ENCODE data around the gene POLR1B. TPM values are rescaled to one million over a fixed set of nuclear protein-coding genes. Genes with fewer than 3 reads are reported as not detected.

POLR1B gene
- total and polyA plus RNA-seq, 2 of the 13 experiments (the other 11 are each of a cell fraction or from before 2014, with no cell fraction given) = 18.3 to 46.0 TPM

DNA sequence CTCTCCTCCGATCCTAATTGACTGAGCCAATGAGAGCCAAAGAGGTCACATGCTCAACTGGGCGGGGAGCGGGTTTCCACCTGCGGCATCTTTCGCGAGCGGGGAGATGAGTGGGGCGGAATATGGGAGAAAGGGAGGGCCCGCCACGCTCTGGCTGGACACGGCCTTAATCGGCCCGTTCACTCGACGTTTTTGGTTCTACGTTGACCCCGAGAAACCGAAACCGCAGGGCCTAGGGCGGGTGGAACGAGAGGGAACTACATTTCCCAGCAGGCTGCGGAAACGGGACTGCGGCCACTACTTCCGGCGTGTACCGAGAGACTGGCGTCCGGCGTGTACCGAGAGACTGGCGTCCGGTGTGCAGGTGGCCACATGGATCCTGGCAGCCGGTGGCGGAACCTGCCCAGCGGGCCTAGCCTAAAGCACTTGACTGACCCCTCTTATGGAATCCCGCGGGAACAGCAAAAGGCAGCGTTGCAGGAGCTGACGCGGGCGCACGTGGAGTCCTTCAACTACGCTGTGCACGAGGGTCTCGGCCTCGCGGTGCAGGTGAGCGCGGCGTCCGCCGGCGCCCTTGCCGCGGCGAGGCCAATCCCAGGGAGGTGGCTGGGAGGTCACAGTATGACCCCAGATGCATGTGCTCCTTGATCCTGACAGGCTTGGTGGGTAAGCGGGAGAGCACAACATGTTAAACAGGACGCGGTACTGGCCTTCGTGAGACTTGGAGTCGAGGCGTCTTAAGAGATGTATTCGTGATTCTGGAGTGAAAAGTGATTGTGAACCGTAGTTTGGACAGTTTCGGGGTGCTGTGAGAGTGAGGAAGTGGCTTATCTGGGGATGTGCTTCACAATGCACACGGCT, at the start of gene POLR1B (continued):
- TF ChIP-seq, protein P1, sequence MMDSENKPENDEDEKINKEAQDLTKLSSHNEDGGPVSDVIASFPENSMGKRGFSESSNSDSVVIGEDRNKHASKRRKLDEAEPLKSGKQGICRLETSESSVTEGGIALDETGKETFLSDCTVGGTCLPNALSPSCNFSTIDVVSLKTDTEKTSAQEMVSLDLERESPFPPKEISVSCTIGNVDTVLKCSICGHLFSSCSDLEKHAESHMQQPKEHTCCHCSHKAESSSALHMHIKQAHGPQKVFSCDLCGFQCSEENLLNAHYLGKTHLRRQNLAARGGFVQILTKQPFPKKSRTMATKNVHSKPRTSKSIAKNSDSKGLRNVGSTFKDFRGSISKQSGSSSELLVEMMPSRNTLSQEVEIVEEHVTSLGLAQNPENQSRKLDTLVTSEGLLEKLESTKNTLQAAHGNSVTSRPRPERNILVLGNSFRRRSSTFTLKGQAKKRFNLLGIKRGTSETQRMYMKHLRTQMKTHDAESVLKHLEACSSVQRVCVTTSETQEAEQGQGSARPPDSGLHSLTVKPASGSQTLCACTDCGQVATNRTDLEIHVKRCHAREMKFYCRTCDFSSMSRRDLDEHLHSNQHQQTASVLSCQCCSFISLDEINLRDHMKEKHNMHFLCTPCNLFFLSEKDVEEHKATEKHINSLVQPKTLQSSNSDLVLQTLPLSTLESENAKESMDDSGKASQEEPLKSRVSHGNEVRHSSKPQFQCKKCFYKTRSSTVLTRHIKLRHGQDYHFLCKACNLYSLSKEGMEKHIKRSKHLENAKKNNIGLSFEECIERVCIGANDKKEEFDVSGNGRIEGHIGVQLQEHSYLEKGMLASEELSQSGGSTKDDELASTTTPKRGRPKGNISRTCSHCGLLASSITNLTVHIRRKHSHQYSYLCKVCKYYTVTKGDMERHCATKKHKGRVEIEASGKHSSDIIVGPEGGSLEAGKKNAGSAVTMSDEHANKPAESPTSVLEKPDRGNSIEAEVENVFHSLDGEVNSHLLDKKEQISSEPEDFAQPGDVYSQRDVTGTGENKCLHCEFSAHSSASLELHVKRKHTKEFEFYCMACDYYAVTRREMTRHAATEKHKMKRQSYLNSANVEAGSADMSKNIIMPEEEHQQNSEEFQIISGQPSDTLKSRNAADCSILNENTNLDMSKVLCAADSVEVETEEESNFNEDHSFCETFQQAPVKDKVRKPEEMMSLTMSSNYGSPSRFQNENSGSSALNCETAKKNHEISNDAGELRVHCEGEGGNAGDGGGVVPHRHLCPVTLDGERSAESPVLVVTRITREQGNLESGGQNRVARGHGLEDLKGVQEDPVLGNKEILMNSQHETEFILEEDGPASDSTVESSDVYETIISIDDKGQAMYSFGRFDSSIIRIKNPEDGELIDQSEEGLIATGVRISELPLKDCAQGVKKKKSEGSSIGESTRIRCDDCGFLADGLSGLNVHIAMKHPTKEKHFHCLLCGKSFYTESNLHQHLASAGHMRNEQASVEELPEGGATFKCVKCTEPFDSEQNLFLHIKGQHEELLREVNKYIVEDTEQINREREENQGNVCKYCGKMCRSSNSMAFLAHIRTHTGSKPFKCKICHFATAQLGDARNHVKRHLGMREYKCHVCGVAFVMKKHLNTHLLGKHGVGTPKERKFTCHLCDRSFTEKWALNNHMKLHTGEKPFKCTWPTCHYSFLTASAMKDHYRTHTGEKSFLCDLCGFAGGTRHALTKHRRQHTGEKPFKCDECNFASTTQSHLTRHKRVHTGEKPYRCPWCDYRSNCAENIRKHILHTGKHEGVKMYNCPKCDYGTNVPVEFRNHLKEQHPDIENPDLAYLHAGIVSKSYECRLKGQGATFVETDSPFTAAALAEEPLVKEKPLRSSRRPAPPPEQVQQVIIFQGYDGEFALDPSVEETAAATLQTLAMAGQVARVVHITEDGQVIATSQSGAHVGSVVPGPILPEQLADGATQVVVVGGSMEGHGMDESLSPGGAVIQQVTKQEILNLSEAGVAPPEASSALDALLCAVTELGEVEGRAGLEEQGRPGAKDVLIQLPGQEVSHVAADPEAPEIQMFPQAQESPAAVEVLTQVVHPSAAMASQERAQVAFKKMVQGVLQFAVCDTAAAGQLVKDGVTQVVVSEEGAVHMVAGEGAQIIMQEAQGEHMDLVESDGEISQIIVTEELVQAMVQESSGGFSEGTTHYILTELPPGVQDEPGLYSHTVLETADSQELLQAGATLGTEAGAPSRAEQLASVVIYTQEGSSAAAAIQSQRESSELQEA (CRISPR knock-in tag; IDR thresholded peaks at IDR 0.05; ENCODE audit: not compliant biosample characterization) = peak; percentile 97
- TF ChIP-seq ZNF282 (IDR thresholded peaks at IDR 0.05; ENCODE audit: partially characterized antibody) = no peak
- TF ChIP-seq, protein P2, sequence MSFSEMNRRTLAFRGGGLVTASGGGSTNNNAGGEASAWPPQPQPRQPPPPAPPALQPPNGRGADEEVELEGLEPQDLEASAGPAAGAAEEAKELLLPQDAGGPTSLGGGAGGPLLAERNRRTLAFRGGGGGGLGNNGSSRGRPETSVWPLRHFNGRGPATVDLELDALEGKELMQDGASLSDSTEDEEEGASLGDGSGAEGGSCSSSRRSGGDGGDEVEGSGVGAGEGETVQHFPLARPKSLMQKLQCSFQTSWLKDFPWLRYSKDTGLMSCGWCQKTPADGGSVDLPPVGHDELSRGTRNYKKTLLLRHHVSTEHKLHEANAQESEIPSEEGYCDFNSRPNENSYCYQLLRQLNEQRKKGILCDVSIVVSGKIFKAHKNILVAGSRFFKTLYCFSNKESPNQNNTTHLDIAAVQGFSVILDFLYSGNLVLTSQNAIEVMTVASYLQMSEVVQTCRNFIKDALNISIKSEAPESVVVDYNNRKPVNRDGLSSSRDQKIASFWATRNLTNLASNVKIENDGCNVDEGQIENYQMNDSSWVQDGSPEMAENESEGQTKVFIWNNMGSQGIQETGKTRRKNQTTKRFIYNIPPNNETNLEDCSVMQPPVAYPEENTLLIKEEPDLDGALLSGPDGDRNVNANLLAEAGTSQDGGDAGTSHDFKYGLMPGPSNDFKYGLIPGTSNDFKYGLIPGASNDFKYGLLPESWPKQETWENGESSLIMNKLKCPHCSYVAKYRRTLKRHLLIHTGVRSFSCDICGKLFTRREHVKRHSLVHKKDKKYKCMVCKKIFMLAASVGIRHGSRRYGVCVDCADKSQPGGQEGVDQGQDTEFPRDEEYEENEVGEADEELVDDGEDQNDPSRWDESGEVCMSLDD (CRISPR knock-in tag; IDR thresholded peaks at IDR 0.05; ENCODE audit: borderline replicate concordance) = peak; percentile 81; the same call in 1 of the 2 replicates
- TF ChIP-seq ZSCAN30 (CRISPR knock-in tag; IDR thresholded peaks at IDR 0.05) = peak; percentile 61
- TF ChIP-seq ARID5B (CRISPR knock-in tag; IDR thresholded peaks at IDR 0.05) = peak; percentile 66; the same call in 1 of the 2 replicates
- TF ChIP-seq RBM39 (IDR thresholded peaks at IDR 0.05; ENCODE audit: low read depth, low read length, poor library complexity, severe bottlenecking) = peak; percentile 89
- TF ChIP-seq, protein P3, sequence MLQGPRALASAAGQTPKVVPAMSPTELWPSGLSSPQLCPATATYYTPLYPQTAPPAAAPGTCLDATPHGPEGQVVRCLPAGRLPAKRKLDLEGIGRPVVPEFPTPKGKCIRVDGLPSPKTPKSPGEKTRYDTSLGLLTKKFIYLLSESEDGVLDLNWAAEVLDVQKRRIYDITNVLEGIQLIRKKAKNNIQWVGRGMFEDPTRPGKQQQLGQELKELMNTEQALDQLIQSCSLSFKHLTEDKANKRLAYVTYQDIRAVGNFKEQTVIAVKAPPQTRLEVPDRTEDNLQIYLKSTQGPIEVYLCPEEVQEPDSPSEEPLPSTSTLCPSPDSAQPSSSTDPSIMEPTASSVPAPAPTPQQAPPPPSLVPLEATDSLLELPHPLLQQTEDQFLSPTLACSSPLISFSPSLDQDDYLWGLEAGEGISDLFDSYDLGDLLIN (CRISPR knock-in tag; IDR thresholded peaks at IDR 0.05; ENCODE audit: borderline replicate concordance) = peak; percentile 83; the same call in 1 of the 2 replicates
- peak; percentile 84; the same call in 1 of the 2 replicates for TF ChIP-seq TMF1 (CRISPR knock-in tag; IDR thresholded peaks at IDR 0.05; ENCODE audit: low read depth)
- no peak for TF ChIP-seq CEBPB (IDR thresholded peaks at IDR 0.05; ENCODE audit: borderline replicate concordance, low read depth, low read length)
- no peak for TF ChIP-seq HDAC6 (IDR thresholded peaks at IDR 0.05; ENCODE audit: low read depth, low read length)

Measured in HepG2 (cell line).